Measurements from ENCODE around the gene RFWD3. TPM values are rescaled to one million over a fixed set of nuclear protein-coding genes. Genes with fewer than 3 reads are reported as not detected.
"Not testable (repeated sequence)": the region's sequence is repeated elsewhere in the genome, so short reads cannot be mapped to it uniquely, and the experiment has no call there.

Gene RFWD3, protein sequence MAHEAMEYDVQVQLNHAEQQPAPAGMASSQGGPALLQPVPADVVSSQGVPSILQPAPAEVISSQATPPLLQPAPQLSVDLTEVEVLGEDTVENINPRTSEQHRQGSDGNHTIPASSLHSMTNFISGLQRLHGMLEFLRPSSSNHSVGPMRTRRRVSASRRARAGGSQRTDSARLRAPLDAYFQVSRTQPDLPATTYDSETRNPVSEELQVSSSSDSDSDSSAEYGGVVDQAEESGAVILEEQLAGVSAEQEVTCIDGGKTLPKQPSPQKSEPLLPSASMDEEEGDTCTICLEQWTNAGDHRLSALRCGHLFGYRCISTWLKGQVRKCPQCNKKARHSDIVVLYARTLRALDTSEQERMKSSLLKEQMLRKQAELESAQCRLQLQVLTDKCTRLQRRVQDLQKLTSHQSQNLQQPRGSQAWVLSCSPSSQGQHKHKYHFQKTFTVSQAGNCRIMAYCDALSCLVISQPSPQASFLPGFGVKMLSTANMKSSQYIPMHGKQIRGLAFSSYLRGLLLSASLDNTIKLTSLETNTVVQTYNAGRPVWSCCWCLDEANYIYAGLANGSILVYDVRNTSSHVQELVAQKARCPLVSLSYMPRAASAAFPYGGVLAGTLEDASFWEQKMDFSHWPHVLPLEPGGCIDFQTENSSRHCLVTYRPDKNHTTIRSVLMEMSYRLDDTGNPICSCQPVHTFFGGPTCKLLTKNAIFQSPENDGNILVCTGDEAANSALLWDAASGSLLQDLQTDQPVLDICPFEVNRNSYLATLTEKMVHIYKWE
- 29.7 TPM for total RNA-seq

- DNase-seq (ENCODE audit: low spot score): peak; percentile 98
These were observed at the start of gene RFWD3 for GRCh38 chr16:74666425-74667254. Gene RFWD3 (minus strand): TSS chr16:74666877. CDS start chr16:74661449, 5,428 bp downstream.

DNA sequence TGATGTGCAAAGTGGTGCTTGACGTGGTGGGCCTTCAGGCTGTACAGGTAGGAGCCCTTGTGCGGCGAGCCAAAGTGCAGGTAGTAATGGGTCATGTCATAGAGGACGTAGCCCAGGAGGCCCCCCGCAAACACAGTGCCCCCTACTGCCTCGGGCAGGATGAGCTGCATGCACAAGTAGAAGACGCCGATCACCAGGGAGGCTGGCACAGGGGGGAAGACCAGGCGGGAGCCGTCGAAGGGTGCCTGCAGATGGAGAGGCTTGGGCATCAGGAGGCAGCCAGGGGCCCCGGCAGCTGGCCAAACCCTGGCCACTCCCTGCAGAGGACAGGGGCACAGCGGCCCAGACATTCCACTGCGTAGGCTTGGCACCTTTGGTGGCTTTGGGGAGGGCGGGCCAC, 49.7 kb upstream of the RFWD3 start:
- DNase-seq (ENCODE audit: low spot score): no peak

DNA sequence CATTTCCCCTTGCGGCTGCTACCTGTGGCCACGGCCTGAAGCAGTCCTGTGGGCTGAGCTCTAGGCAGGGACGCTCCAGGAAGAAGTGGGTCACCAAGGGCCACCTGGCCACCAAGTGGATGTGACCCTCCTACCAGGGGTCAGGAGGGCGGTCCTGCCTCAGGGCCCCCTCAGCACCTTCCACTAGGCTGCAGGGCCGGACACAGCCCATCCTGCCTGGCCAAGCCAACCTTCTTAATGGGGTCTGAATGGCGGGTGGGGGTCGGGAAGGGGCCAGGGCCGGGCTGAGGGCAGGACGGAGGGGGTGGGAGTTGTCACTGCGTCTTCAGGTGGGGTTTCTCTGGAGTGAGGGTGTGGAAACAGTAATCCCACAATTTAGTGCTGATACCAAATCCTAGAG, 47.2 kb upstream of the RFWD3 start:
- DNase-seq (ENCODE audit: low spot score): no peak

- DNase-seq (ENCODE audit: low spot score): no peak
These were observed 46.6 kb upstream of the RFWD3 start for GRCh38 chr16:74713325-74713724.

DNA sequence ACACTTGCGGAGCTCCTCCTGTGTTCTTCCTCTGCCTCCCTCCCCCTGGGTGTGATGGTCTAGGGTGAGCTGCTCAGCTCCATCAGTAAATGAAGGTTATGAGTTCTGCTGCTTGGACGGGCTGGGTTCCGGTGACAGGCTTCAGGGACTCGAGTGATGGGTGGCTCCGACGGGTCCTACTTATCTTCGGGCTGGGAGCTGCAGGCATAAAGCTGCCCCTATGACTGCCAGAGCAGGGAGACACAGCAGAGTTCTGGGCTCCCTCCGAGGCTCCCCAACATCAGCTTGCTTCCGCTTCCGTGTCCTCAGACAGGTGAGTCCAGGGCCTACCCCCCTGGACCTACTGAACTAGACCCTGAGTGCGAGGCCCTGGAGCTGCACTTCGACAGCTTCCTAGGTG, 45.3 kb upstream of the RFWD3 start:
- DNase-seq (ENCODE audit: low spot score): no peak

- no peak for DNase-seq (ENCODE audit: low spot score)
These were observed 43.7 kb upstream of the RFWD3 start for GRCh38 chr16:74710401-74710800.

DNA sequence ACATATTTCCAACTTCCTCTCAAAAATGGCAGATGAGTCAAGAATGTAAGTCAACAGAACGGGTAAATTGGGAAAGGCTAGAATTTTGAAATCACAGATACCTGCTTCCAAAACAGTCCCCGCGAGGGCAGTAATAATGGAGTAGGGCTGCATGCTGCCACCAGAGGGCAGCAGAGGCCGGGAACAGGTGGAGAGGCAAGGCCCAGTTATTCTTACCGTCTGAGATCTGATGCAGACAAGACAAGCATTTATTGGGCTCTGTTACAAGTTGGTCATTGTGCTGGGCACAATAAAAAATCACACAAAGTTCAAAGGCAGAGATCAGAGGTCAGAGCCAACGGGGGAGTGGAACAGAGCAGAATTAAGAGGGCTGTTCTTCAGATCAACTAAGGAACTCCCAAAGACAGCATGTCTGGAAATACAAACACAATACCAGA, 42.8 kb upstream of the RFWD3 start:
- peak; percentile 83 for DNase-seq (ENCODE audit: low spot score)

DNA sequence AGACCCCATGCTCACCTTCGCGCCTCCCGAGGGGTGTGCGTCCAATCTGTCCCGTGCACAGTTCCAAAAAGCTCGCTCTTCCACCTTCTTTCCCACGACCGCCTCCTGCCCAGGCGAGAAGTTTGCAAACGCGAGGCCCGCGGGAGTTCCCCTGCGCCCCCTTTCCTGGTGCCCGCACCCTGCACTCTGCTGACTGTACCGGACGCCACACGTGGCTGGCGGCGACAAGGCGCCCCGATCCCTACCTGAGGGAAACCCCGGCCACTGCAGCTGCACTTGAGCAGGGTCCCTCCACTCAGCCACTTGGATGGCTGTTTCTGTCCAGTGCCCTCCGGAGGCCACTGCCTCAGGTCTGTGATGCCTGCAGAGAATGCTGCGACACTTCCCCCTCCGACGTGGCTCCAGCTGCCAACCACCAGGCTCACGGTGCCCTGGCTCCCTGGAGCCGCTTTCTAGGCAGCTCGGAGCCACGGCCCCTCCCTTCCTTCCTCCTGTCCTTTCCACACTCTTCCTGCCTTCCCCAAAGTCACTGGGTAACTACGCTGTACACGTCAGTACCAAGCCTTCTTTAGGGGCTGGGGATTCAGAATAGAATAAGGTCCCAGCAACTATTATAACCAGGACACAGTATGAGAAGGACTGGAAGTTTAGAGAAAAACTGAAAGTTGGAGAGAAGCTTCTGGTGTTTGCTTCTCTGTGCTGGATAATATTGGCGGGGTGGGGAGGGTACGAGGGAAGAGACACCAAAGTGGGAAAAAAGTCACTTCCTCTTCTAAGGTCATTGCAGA, 34.0 kb upstream of the RFWD3 start, which contains the start of gene MLKL:
Gene MLKL, minus strand, starts transcription at position 425 of the 788 bp plus-strand sequence. CDS start 5,105 bp downstream, outside the sequence.
- DNase-seq (ENCODE audit: low spot score): peak; percentile 64

GRCh38 chr16:74700116-74700437, 33.4 kb upstream of the RFWD3 start:
- no peak for DNase-seq (ENCODE audit: low spot score)

DNA sequence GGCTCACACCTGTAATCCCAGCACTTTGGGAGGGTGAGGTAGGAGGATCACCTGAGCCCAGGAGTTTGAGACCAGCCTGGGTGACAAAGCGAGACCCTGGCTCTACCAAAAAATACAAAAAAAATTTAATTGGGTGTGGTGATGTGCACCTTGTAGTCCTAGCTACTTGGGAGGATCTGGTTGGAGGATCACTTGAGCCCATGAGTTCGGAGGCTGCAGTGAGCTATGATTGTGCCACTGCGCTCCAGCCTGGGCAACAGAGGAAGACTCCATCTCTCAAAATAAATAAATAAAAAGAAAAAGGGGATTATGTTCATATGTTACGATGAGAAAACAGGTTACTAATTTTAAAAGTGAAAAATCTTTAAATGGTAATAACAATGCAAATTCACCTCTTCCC, 33.0 kb upstream of the RFWD3 start:
- no peak for DNase-seq (ENCODE audit: low spot score)

DNA sequence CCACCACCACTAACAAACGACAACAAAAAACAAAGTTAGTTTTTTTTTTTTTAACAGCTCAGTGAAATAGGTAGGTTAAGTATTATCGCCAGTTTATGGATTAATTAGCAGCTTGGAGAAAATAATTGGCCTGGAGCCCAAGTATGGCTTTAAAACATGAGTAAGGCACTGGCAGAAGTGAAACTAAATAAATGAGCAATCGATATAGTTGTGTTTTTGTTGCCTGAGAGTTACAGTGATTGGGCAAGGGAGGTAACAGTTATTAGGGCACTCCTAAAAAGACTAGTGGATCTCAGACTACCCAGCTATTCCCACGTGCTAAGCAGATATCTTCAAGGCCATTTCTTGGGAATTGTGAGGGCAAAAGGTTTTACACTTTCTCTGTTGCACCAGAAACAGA, 31.5 kb upstream of the RFWD3 start:
- DNase-seq (ENCODE audit: low spot score): no peak

DNA sequence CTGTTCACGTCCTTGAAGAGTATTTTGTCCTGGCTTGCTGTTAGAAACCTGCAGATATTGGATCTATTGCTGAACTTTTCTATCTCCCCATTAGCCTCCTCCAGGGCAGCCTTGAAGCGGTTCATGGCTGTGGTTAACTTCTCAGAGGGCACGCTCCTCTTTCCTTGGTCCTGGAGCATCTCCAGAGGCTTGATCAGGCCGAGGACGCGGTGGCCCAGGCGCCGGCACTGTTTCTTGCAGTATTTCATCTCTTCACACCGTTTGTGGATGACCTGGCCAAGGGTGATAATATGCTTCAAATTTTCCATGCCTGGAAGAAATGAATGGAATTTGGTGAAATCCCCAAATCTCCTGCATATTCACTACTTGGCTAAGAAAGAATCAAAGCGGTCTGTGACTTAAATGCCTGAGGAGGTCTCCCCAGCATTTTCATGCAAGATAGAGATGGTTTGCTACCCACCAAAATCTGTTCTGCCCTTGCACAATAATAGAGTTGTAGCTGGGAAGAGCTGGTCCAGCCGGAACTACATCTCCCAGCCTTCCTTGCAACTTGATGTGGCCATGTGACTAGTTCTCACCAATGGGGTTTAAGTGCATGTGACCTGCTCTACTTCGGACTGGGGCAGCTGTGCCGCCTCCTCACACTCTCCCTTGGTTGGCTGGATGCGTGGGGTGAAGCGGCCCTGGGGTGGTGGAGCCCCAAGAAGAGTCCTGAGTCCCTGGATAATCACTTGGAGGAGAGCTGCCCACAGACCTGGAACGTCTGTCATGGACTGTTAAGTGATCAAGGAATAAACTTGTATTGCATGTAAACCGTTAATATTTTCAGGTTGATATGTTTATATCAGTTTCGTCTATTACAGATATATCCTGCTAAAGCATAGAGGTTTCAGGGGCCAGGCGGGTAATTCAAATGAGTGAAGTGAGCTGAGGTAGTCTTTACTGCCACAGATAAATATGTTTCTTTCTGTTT, 29.1 kb upstream of the RFWD3 start:
- DNase-seq (ENCODE audit: low spot score): peak; percentile 78

GRCh38 chr16:74691093-74691855, 24.6 kb upstream of the RFWD3 start:
- no peak for DNase-seq (ENCODE audit: low spot score)

DNA sequence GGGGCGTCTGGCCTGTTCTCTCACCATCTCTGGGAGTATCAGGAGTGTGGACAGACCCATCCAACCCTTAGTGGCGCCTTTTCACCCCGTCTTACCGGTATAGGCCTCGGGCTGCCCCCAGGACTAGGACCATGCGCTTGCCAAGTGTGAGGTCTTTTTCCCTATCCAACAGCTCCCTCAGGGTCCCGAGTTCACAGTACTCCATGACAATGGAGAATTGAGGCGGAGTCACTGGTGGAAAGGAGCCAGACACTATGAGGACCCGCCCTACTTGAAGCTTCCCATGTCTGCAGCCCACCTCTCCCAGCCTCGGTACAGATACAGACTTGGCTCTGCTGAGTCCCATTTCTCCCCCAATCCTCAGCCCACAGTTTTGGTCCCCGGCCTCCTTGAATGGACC, 15.9 kb upstream of the RFWD3 start:
- DNase-seq (ENCODE audit: low spot score): no peak

- no peak for DNase-seq (ENCODE audit: low spot score)
These were observed 14.0 kb upstream of the RFWD3 start for GRCh38 chr16:74680681-74681080.

DNA sequence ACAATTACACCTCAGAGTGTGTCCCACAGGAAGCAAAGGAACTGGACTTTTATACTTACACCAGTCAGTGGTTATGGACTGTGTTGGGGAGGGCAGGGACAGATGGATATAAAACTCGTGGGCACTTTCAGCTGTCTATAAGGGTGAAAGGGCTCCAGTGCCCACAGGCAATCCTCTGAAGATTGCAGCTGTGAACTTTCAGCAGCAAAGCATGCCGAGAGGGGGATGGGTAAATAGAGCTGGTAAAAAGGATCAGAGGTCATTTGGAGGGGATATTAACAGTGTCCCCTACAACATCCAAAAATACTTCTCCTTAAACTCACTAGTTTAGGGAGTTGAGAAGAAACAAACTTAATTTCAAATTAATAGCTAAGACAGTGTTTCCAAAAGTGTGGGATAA, 13.3 kb upstream of the RFWD3 start:
- DNase-seq (ENCODE audit: low spot score): no peak

- DNase-seq (ENCODE audit: low spot score): no peak
These were observed 11.2 kb upstream of the RFWD3 start for GRCh38 chr16:74677868-74678267.

DNA sequence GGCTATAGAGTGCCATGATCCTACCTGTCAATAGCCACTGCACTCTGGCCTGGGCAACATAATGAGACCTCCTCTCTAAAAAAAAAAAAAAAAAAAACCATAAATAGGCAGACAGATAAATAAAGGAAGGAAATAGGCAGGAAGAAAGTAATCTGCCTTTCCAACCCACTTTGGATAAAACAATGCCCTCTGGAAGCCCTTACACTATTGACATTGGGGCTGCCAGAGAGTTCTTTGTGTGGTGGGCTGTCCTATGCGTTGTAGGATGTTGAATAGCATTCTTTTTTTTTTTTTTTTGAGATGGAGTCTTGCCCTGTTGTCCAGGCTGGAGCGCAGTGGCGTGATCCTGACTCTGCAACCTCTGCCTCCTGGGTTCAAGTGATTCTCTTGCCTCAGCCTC, 7.2 kb upstream of the RFWD3 start:
- no peak for DNase-seq (ENCODE audit: low spot score)

DNA sequence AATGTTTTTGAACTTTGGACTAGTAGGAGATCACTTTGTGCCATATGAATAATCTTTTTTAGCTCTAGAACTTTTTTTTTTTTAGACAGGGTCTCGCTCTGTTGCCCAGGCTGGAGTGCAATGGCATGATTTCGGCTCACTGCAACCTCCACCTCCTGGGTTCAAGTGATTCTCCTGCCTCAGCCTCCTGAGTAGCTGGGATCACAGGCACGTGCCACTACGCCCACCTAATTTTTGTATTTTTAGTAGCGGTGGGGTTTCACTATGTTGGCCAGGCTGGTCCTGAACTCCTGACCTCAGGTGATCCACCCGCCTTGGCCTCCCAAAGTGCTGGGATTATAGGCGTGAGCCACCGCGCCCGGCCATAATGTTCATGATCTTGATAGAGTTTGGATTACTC, 2.2 kb upstream of the RFWD3 start:
- DNase-seq (ENCODE audit: low spot score): not testable (repeated sequence)

Data from ureter (tissue), 1 donor.